Tibial nerve (tissue), 4 donors: ENCODE results near the gene GLE1. TPM values are rescaled to one million over a fixed set of nuclear protein-coding genes. Genes with fewer than 3 reads are reported as not detected.
A peak's percentile ranks its signal among the peaks of the same experiment; 100 is the strongest.

ENCODE experiments used
- DNase-seq, 2 donors: peaks; one replicate each; pipeline ENCODE4 v3.0.0-alpha.2; 2019; ENCODE audit warnings: low spot score in 2 of 2
- H3K27ac ChIP-seq, 4 donors: fragments of 200-600 bp; sonication (generic) in 3 of 4; one replicate each; pipeline ENCODE4 v1.5.1; 2017 to 2019; ENCODE audit warnings: mild to moderate bottlenecking in 1 of 4
- H3K27me3 ChIP-seq, 2 donors: fragments of 200-600 bp; sonication (generic) in 1 of 2; one replicate each; pipeline versions ENCODE4 v1.5.1 to v1.6.0; 2017 to 2019
- H3K36me3 ChIP-seq, 3 donors: fragments of 200-600 bp; sonication (generic); one replicate each; pipeline ENCODE4 v1.5.1; 2018 to 2019
- H3K4me1 ChIP-seq, 4 donors: fragments of 200-600 bp; sonication (generic) in 3 of 4; one replicate each; pipeline ENCODE4 v1.5.1; 2017 to 2019
- H3K4me3 ChIP-seq, 4 donors: fragments of 200-600 bp; sonication (generic) in 3 of 4; one replicate each; pipeline ENCODE4 v1.5.1; 2017 to 2019; ENCODE audit warnings: mild to moderate bottlenecking in 1 of 4, moderate library complexity in 1 of 4
- H3K9me3 ChIP-seq, 4 donors: fragments of 200-600 bp; sonication (generic) in 3 of 4; one replicate each; pipeline ENCODE4 v1.5.1; 2017 to 2019
- CTCF ChIP-seq, 5 experiments: fragments of 200-600 bp in 3 of 5; fragments of 450-650 bp in 2 of 5; sonication (generic) in 3 of 5; IDR thresholded peaks; one replicate each; pipeline ENCODE4 v1.5.1; 2016 to 2019; ENCODE audit warnings: antibody characterized with exemption in 5 of 5, mild to moderate bottlenecking in 3 of 5, moderate library complexity in 2 of 5
- EP300 ChIP-seq, 2 donors: sonication (generic); formaldehyde crosslinking; IDR thresholded peaks; one replicate each; pipeline ENCODE4 v1.6.1; 2017; ENCODE audit warnings: antibody characterized with exemption in 2 of 2, mild to moderate bottlenecking in 1 of 2
- POLR2A ChIP-seq, 2 donors: fragments of 450-650 bp; IDR thresholded peaks; one replicate each; pipeline ENCODE4 v1.6.1; 2017; ENCODE audit warnings: antibody characterized with exemption in 2 of 2, mild to moderate bottlenecking in 2 of 2, moderate library complexity in 2 of 2
- WGBS, 2 donors: methylation state at CpG; one replicate each; pipeline ENCODE4 v1.1.5; 2018; 5-methylcytosine and 5-hydroxymethylcytosine counted together
- total RNA-seq, 4 donors: library from RNA; depleted of rRNA; stranded (reverse); fragments of >200 nt; gene quantifications; one replicate each; pipeline ENCODE4 v1.1.0, GENCODE V29; 2016

Gene GLE1
- total RNA-seq, 4 donors from 2014 or later, result 24.5 to 30.4 (median 28.8) TPM

- Histone ChIP-seq H3K27ac (peak overlapping the region in 1 of 4 donors; percentile 20), H3K4me3 (no peak overlapping the region), H3K9me3 (no peaks in the 10 kb centered on the region), H3K4me1 (peaks cover 0 to 8% (median 0%) of the 10 kb centered on the region in 4 donors), H3K36me3 (peaks cover 5 to 95% (median 35%) of the 10 kb centered on the region in 3 donors), H3K27me3 (no peaks in the 10 kb centered on the region)
- TF ChIP-seq POLR2A (IDR thresholded peaks at IDR 0.05) (no peak), EP300 (IDR thresholded peaks at IDR 0.05) (no peak), CTCF (IDR thresholded peaks at IDR 0.05) (no peak)
- DNase-seq, result peak in 1 of 2 donors; percentile 19
- WGBS, 2 donors, result 36 to 48% methylated on average over 13 of the region's 13 CpGs
Measured at GRCh38 chr9:128523199-128523925, 18.8 kb downstream of the GLE1 start.

- DNase-seq, result no peak
- no peak overlapping the region for H3K4me3 ChIP-seq
- H3K36me3 ChIP-seq, result peaks cover 5 to 99% (median 55%) of the 10 kb centered on the region in 3 donors
- no peak for TF ChIP-seq EP300 (IDR thresholded peaks at IDR 0.05)
- no peak for TF ChIP-seq POLR2A (IDR thresholded peaks at IDR 0.05)
- TF ChIP-seq CTCF (IDR thresholded peaks at IDR 0.05), result no peak
- H3K9me3 ChIP-seq, result no peaks in the 10 kb centered on the region
- H3K27me3 ChIP-seq, result no peaks in the 10 kb centered on the region
- 89% methylated on average over 2 of the region's 2 CpGs for WGBS, 2 donors
- H3K27ac ChIP-seq, result no peak overlapping the region
- H3K4me1 ChIP-seq, result peaks cover 0 to 8% (median 0%) of the 10 kb centered on the region in 4 donors
Measured at GRCh38 chr9:128526720-128527119, 22.2 kb downstream of the GLE1 start.

- H3K36me3 ChIP-seq, result peaks cover 3 to 99% (median 56%) of the 10 kb centered on the region in 3 donors
- H3K4me3 ChIP-seq, result no peak overlapping the region
- H3K9me3 ChIP-seq, result no peaks in the 10 kb centered on the region
- WGBS, 2 donors, result 85 to 89% methylated on average over 15 of the region's 15 CpGs
- H3K27me3 ChIP-seq, result no peaks in the 10 kb centered on the region
- no peak for DNase-seq
- TF ChIP-seq EP300 (IDR thresholded peaks at IDR 0.05) (no peak), POLR2A (IDR thresholded peaks at IDR 0.05) (no peak), CTCF (IDR thresholded peaks at IDR 0.05) (no peak)
- no peak overlapping the region for H3K27ac ChIP-seq
- H3K4me1 ChIP-seq, result peaks cover 0 to 1% (median 0%) of the 10 kb centered on the region in 4 donors
Measured at GRCh38 chr9:128528445-128529160, 24.1 kb downstream of the GLE1 start.

- no peak for DNase-seq
- H3K27ac ChIP-seq, result no peak overlapping the region
- H3K9me3 ChIP-seq, result no peaks in the 10 kb centered on the region
- H3K4me1 ChIP-seq, result no peaks in the 10 kb centered on the region
- 79 to 81% methylated on average over 4 of the region's 4 CpGs for WGBS, 2 donors
- peaks cover 3 to 99% (median 56%) of the 10 kb centered on the region in 3 donors for H3K36me3 ChIP-seq
- TF ChIP-seq CTCF (IDR thresholded peaks at IDR 0.05), result no peak
- no peak for TF ChIP-seq POLR2A (IDR thresholded peaks at IDR 0.05)
- no peak for TF ChIP-seq EP300 (IDR thresholded peaks at IDR 0.05)
- H3K27me3 ChIP-seq, result no peaks in the 10 kb centered on the region
- no peak overlapping the region for H3K4me3 ChIP-seq
Measured at GRCh38 chr9:128529191-128529590, 24.7 kb downstream of the GLE1 start.

GRCh38 chr9:128532581-128532980 is 28.1 kb downstream of the GLE1 start:
- peaks cover 0 to 99% (median 37%) of the 10 kb centered on the region in 3 donors for H3K36me3 ChIP-seq
- no peak for TF ChIP-seq CTCF (IDR thresholded peaks at IDR 0.05)
- no peak for TF ChIP-seq EP300 (IDR thresholded peaks at IDR 0.05)
- no peak for TF ChIP-seq POLR2A (IDR thresholded peaks at IDR 0.05)
- H3K9me3 ChIP-seq, result no peaks in the 10 kb centered on the region
- H3K4me1 ChIP-seq, result no peaks in the 10 kb centered on the region
- WGBS, 2 donors, result 93 to 96% methylated on average over 4 of the region's 4 CpGs
- H3K27me3 ChIP-seq, result no peaks in the 10 kb centered on the region
- H3K4me3 ChIP-seq, result no peak overlapping the region
- H3K27ac ChIP-seq, result no peak overlapping the region
- DNase-seq, result no peak
